ENCODE data around the gene SELENOF.

GRCh38 chr1:86948212-86948611 is 34.3 kb upstream of the SELENOF start:
- TF ChIP-seq POLR2AphosphoS5 (IDR thresholded peaks at IDR 0.05) (no peak), CTCF (IDR thresholded peaks at IDR 0.05) (no peak)
